Suprapubic skin (tissue), 4 donors: ENCODE data around the gene PCNT. TPM values are rescaled to one million over a fixed set of nuclear protein-coding genes. Genes with fewer than 3 reads are reported as not detected.

Experiments used
- DNase-seq, 2 donors: peaks; one replicate each; pipeline ENCODE4 v3.0.0-alpha.2; 2019; ENCODE audit warnings: low spot score in 2 of 2
- H3K27ac ChIP-seq: fragments of 200-600 bp; sonication (generic); one replicate; pipeline ENCODE4 v1.5.1; 2019
- H3K27me3 ChIP-seq: fragments of 200-600 bp; sonication (generic); one replicate; pipeline ENCODE4 v1.5.1; 2019
- H3K36me3 ChIP-seq: fragments of 200-600 bp; sonication (generic); one replicate; pipeline ENCODE4 v1.5.1; 2019
- H3K4me1 ChIP-seq: fragments of 200-600 bp; sonication (generic); one replicate; pipeline ENCODE4 v1.5.1; 2019
- H3K4me3 ChIP-seq: fragments of 200-600 bp; sonication (generic); one replicate; pipeline ENCODE4 v1.5.1; 2019; ENCODE audit warnings: mild to moderate bottlenecking
- H3K9me3 ChIP-seq: fragments of 200-600 bp; sonication (generic); one replicate; pipeline ENCODE4 v1.5.1; 2019
- CTCF ChIP-seq, 2 donors: fragments of 200-600 bp in 1 of 2; fragments of 450-650 bp in 1 of 2; sonication (generic) in 1 of 2; IDR thresholded peaks; one replicate each; pipeline ENCODE4 v1.5.1; 2016 to 2019; ENCODE audit warnings: antibody characterized with exemption in 2 of 2, mild to moderate bottlenecking in 1 of 2, moderate library complexity in 1 of 2
- EP300 ChIP-seq: sonication (generic); formaldehyde crosslinking; IDR thresholded peaks from one replicate; pipeline ENCODE4 v1.6.1; 2017; ENCODE audit warnings: antibody characterized with exemption
- POLR2A ChIP-seq, 2 donors: fragments of 450-650 bp; IDR thresholded peaks; one replicate each; pipeline ENCODE4 v1.6.1; 2017; ENCODE audit warnings: antibody characterized with exemption in 2 of 2, mild to moderate bottlenecking in 2 of 2, moderate library complexity in 2 of 2
- POLR2AphosphoS5 ChIP-seq, 3 donors: sonication (generic); formaldehyde crosslinking; IDR thresholded peaks; one replicate each; pipeline ENCODE4 v1.6.1; 2017; ENCODE audit warnings: antibody characterized with exemption in 3 of 3
- WGBS: methylation state at CpG from one replicate; pipeline ENCODE4 v1.1.5; 2018; 5-methylcytosine and 5-hydroxymethylcytosine counted together
- total RNA-seq, 4 donors: library from RNA; depleted of rRNA; stranded (reverse); fragments of >200 nt; gene quantifications; one replicate each; pipeline ENCODE4 v1.1.0, GENCODE V29; 2016

Gene PCNT
- total RNA-seq, 4 donors from 2014 or later = 27.4 to 65.2 (median 47.0) TPM

- Histone ChIP-seq H3K4me3 (no peak overlapping the region), H3K36me3 (peaks cover 79% of the 10 kb centered on the region), H3K27me3 (no peaks in the 10 kb centered on the region), H3K4me1 (no peaks in the 10 kb centered on the region), H3K27ac (no peak overlapping the region), H3K9me3 (no peaks in the 10 kb centered on the region)
- TF ChIP-seq CTCF (IDR thresholded peaks at IDR 0.05) (no peak), POLR2A (IDR thresholded peaks at IDR 0.05) (no peak), EP300 (no peak), POLR2AphosphoS5 (IDR thresholded peaks at IDR 0.05) (no peak)
- WGBS = 82% methylated on average over 1 of the region's 1 CpG
- DNase-seq = no peak
These were observed 99.6 kb downstream of the PCNT start for GRCh38 chr21:46423546-46424038.

- no peaks in the 10 kb centered on the region for H3K9me3 ChIP-seq
- no peak overlapping the region for H3K4me3 ChIP-seq
- TF ChIP-seq POLR2AphosphoS5 (IDR thresholded peaks at IDR 0.05) = no peak
- no peak for TF ChIP-seq EP300
- no peak for TF ChIP-seq CTCF (IDR thresholded peaks at IDR 0.05)
- no peak for TF ChIP-seq POLR2A (IDR thresholded peaks at IDR 0.05)
- H3K36me3 ChIP-seq = peaks cover 81% of the 10 kb centered on the region
- DNase-seq = peak in 1 of 2 donors; percentile 49
- WGBS = 89% methylated on average over 16 of the region's 17 CpGs
- H3K27ac ChIP-seq = no peak overlapping the region
- no peaks in the 10 kb centered on the region for H3K4me1 ChIP-seq
- no peaks in the 10 kb centered on the region for H3K27me3 ChIP-seq
These were observed 100.2 kb downstream of the PCNT start for GRCh38 chr21:46424039-46424591.

GRCh38 chr21:46424621-46425020 is 100.7 kb downstream of the PCNT start:
- H3K27me3 ChIP-seq = no peaks in the 10 kb centered on the region
- WGBS = 79% methylated on average over 13 of the region's 14 CpGs
- TF ChIP-seq EP300 = no peak
- TF ChIP-seq CTCF (IDR thresholded peaks at IDR 0.05) = no peak
- TF ChIP-seq POLR2AphosphoS5 (IDR thresholded peaks at IDR 0.05) = no peak
- no peak for TF ChIP-seq POLR2A (IDR thresholded peaks at IDR 0.05)
- DNase-seq = no peak
- H3K36me3 ChIP-seq = peaks cover 81% of the 10 kb centered on the region
- no peaks in the 10 kb centered on the region for H3K4me1 ChIP-seq
- H3K4me3 ChIP-seq = no peak overlapping the region
- H3K9me3 ChIP-seq = no peaks in the 10 kb centered on the region
- no peak overlapping the region for H3K27ac ChIP-seq

- Histone ChIP-seq H3K36me3 (peaks cover 83% of the 10 kb centered on the region), H3K27me3 (no peaks in the 10 kb centered on the region), H3K9me3 (no peaks in the 10 kb centered on the region), H3K4me3 (no peak overlapping the region), H3K27ac (no peak overlapping the region), H3K4me1 (no peaks in the 10 kb centered on the region)
- 94% methylated on average over 13 of the region's 19 CpGs for WGBS
- no peak for DNase-seq
- TF ChIP-seq POLR2AphosphoS5 (IDR thresholded peaks at IDR 0.05) (no peak), POLR2A (IDR thresholded peaks at IDR 0.05) (no peak)
These were observed 101.1 kb downstream of the PCNT start for GRCh38 chr21:46425041-46425440.

GRCh38 chr21:46425571-46425970 is 101.6 kb downstream of the PCNT start:
- Histone ChIP-seq H3K27me3 (no peaks in the 10 kb centered on the region), H3K4me3 (no peak overlapping the region), H3K9me3 (no peaks in the 10 kb centered on the region), H3K4me1 (no peaks in the 10 kb centered on the region), H3K36me3 (peaks cover 85% of the 10 kb centered on the region), H3K27ac (no peak overlapping the region)
- DNase-seq = no peak
- WGBS = 94% methylated on average over 21 of the region's 23 CpGs
- no peak for TF ChIP-seq CTCF (IDR thresholded peaks at IDR 0.05)
- no peak for TF ChIP-seq POLR2A (IDR thresholded peaks at IDR 0.05)
- TF ChIP-seq POLR2AphosphoS5 (IDR thresholded peaks at IDR 0.05) = no peak
- TF ChIP-seq EP300 = no peak
